ENCODE data around the gene SPACA6. TPM values are rescaled to one million over a fixed set of nuclear protein-coding genes. Genes with fewer than 3 reads are reported as not detected.

SPACA6 gene
- total RNA-seq, 2 donors from 2014 or later, result 18.4 to 26.8 TPM

GRCh38 chr19:51680474-51680873 is 12.7 kb upstream of the SPACA6 start:
- TF ChIP-seq CTCF (conservative IDR thresholded peaks at IDR 0.05), result no peak
- Mint-ChIP-seq H3K27ac (no peak overlapping the region), H3K4me1 (no peaks in the 10 kb centered on the region), H3K27me3 (ENCODE audit: insufficient read depth) (peaks cover 20% of the 10 kb centered on the region), H3K4me3 (no peak overlapping the region), H3K9me3 (peaks cover 24% of the 10 kb centered on the region), H3K36me3 (ENCODE audit: low read depth) (no peaks in the 10 kb centered on the region)
- H3K4me1 ChIP-seq (ENCODE audit: control insufficient read depth, insufficient read depth, low read length), result peaks cover 2% of the 10 kb centered on the region
- no peak overlapping the region for H3K27ac ChIP-seq (ENCODE audit: low read depth, low read length)
- H3K4me3 ChIP-seq (ENCODE audit: low read length), result no peak overlapping the region
- H3K9ac ChIP-seq (ENCODE audit: extremely low read depth, low read length, poor library complexity, severe bottlenecking), result no peak overlapping the region
- peaks cover 16% of the 10 kb centered on the region for H3K9me3 ChIP-seq (ENCODE audit: control insufficient read depth, low read length)
- WGBS, 2 experiments (ENCODE audit: insufficient coverage in 1 of 2, insufficient read length in 1 of 2), result 100% methylated on average over 1 of the region's 1 CpG
- H3K36me3 ChIP-seq (ENCODE audit: control insufficient read depth, insufficient read depth, low read length), result no peaks in the 10 kb centered on the region
- H3K27me3 ChIP-seq (ENCODE audit: control insufficient read depth, insufficient read depth, low read length, poor library complexity, severe bottlenecking), result no peaks in the 10 kb centered on the region
- no peak for DNase-seq

GRCh38 chr19:51681286-51681941 is 11.7 kb upstream of the SPACA6 start:
- H3K27ac Mint-ChIP-seq, result no peak overlapping the region
- Histone ChIP-seq H3K9ac (ENCODE audit: extremely low read depth, low read length, poor library complexity, severe bottlenecking) (no peak overlapping the region), H3K36me3 (ENCODE audit: control insufficient read depth, insufficient read depth, low read length) (no peaks in the 10 kb centered on the region), H3K27ac (ENCODE audit: low read depth, low read length) (peak overlapping the region; percentile 9), H3K4me1 (ENCODE audit: control insufficient read depth, insufficient read depth, low read length) (peaks cover 2% of the 10 kb centered on the region), H3K9me3 (ENCODE audit: control insufficient read depth, low read length) (peaks cover 26% of the 10 kb centered on the region), H3K4me3 (ENCODE audit: low read length) (no peak overlapping the region), H3K27me3 (ENCODE audit: control insufficient read depth, insufficient read depth, low read length, poor library complexity, severe bottlenecking) (no peaks in the 10 kb centered on the region)
- WGBS, 2 experiments (ENCODE audit: insufficient coverage in 1 of 2, insufficient read length in 1 of 2), result 88 to 96% methylated on average over 1 to 3 of the region's 3 CpGs
- H3K4me1 Mint-ChIP-seq, result no peaks in the 10 kb centered on the region
- no peak overlapping the region for H3K4me3 Mint-ChIP-seq
- no peaks in the 10 kb centered on the region for H3K36me3 Mint-ChIP-seq (ENCODE audit: low read depth)
- H3K9me3 Mint-ChIP-seq, result peaks cover 22% of the 10 kb centered on the region
- no peak for DNase-seq
- TF ChIP-seq CTCF (conservative IDR thresholded peaks at IDR 0.05), result no peak
- peaks cover 20% of the 10 kb centered on the region for H3K27me3 Mint-ChIP-seq (ENCODE audit: insufficient read depth)

GRCh38 chr19:51686171-51686570 is 7.0 kb upstream of the SPACA6 start:
- no peak overlapping the region for H3K9ac ChIP-seq (ENCODE audit: extremely low read depth, low read length, poor library complexity, severe bottlenecking)
- peak overlapping the region; percentile 42 for H3K4me3 ChIP-seq (ENCODE audit: low read length)
- H3K4me1 Mint-ChIP-seq, result peaks cover 9% of the 10 kb centered on the region
- DNase-seq, result no peak
- H3K4me1 ChIP-seq (ENCODE audit: control insufficient read depth, insufficient read depth, low read length), result peaks cover 5% of the 10 kb centered on the region
- no peak overlapping the region for H3K4me3 Mint-ChIP-seq
- no peak overlapping the region for H3K27ac ChIP-seq (ENCODE audit: low read depth, low read length)
- no peak overlapping the region for H3K27ac Mint-ChIP-seq
- H3K36me3 Mint-ChIP-seq (ENCODE audit: low read depth), result no peaks in the 10 kb centered on the region
- WGBS, 2 experiments (ENCODE audit: insufficient coverage in 1 of 2, insufficient read length in 1 of 2), result 90 to 92% methylated on average over 2 of the region's 2 CpGs
- H3K27me3 Mint-ChIP-seq (ENCODE audit: insufficient read depth), result peaks cover 2% of the 10 kb centered on the region
- no peaks in the 10 kb centered on the region for H3K36me3 ChIP-seq (ENCODE audit: control insufficient read depth, insufficient read depth, low read length)
- no peak for TF ChIP-seq CTCF (conservative IDR thresholded peaks at IDR 0.05)
- peaks cover 23% of the 10 kb centered on the region for H3K9me3 Mint-ChIP-seq
- peaks cover 31% of the 10 kb centered on the region for H3K9me3 ChIP-seq (ENCODE audit: control insufficient read depth, low read length)
- H3K27me3 ChIP-seq (ENCODE audit: control insufficient read depth, insufficient read depth, low read length, poor library complexity, severe bottlenecking), result no peaks in the 10 kb centered on the region
